ENCODE data around the gene RSL24D1.

DNA sequence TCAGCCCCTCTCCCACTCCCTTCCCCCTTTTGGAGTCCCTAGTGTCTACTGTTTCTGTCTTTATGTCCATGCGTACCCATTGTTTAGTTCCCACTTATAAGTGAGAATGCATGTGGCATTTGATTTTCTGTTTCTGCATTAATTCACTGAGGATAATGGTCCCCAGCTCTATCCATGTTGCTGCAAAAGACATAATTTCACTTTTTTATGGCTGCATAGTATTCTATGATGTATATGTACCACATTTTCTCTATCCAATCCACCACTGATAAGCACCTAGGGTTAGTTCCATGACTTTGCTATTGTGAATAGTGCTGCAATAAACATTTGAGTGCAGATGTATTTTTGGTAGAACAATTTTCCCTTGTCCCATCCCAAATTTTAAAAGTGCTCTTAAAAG lies 34.2 kb upstream of the RSL24D1 start:
- TF ChIP-seq, protein P1, sequence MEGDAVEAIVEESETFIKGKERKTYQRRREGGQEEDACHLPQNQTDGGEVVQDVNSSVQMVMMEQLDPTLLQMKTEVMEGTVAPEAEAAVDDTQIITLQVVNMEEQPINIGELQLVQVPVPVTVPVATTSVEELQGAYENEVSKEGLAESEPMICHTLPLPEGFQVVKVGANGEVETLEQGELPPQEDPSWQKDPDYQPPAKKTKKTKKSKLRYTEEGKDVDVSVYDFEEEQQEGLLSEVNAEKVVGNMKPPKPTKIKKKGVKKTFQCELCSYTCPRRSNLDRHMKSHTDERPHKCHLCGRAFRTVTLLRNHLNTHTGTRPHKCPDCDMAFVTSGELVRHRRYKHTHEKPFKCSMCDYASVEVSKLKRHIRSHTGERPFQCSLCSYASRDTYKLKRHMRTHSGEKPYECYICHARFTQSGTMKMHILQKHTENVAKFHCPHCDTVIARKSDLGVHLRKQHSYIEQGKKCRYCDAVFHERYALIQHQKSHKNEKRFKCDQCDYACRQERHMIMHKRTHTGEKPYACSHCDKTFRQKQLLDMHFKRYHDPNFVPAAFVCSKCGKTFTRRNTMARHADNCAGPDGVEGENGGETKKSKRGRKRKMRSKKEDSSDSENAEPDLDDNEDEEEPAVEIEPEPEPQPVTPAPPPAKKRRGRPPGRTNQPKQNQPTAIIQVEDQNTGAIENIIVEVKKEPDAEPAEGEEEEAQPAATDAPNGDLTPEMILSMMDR (IDR thresholded peaks at IDR 0.05; ENCODE audit: poor library complexity), result no peak
- TF ChIP-seq EZH2 (IDR thresholded peaks at IDR 0.05; ENCODE audit: borderline replicate concordance) (no peak), EZH2phosphoT487 (IDR thresholded peaks at IDR 0.05; ENCODE audit: low read depth, severe bottlenecking, unreplicated experiment) (no peak)
